ENCODE data around the gene TMA7. TPM values are rescaled to one million over a fixed set of nuclear protein-coding genes. Genes with fewer than 3 reads are reported as not detected.

Gene TMA7
- total and polyA plus RNA-seq, 2 of the 13 experiments (the other 11 are each of a cell fraction or from before 2014, with no cell fraction given), result 100 to 486 TPM

DNA sequence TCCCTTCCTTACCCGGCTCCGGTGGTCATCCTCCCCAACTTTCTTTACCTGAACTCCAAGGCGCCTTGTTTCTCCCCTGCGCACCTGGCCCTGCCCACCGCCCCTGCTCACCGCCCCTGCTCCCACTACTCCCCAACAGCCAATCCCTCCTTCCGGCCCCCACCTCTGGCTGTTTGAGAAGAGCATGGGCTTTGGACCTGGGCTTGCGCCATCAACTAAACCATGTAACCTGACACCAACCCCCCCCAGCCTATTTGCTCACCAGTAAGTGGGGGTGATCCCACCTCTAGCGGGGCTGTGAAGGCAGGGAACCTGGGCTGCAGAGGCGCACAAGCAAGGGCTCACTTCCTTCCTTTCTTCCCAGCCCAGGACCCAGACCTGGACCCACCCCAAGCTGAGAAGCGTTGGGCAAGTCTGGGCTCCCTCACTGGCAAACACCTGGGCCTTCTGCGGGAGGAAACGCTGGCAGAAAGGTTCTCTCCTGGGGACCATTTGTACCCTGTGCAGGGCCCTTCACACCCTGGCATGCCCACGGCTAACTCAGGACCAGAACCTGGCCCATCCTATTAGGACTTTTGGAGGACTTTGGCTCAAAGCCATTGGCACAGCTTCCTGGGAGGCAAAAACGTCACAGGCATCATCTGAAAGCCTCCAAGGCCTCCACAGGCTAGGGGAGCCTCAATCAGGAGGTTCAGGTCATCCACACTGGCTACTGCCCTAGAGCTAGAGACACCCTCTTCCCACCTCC is 9.9 kb upstream of the TMA7 start, which contains the start of gene PLXNB1 (continued):
- TF ChIP-seq HOXA5 (CRISPR knock-in tag; IDR thresholded peaks at IDR 0.05) (0 out of 2 replicates have a peak, but pooled peaks have one; percentile 80), ZNF121 (CRISPR knock-in tag; IDR thresholded peaks at IDR 0.05) (peak; percentile 66), ZNF335 (CRISPR knock-in tag; IDR thresholded peaks at IDR 0.05) (peak; percentile 80), ZNF326 (CRISPR knock-in tag; IDR thresholded peaks at IDR 0.05; ENCODE audit: borderline replicate concordance) (no peak), HDAC6 (IDR thresholded peaks at IDR 0.05; ENCODE audit: low read depth, low read length) (no peak), ZEB1 (IDR thresholded peaks at IDR 0.05; ENCODE audit: insufficient replicate concordance, low read depth) (no peak), FOXP1 (IDR thresholded peaks at IDR 0.05) (no peak), FOXP1 (CRISPR knock-in tag; IDR thresholded peaks at IDR 0.05) (peak; percentile 74), STAT5B (CRISPR knock-in tag; IDR thresholded peaks at IDR 0.05) (no peak), ZNF501 (CRISPR knock-in tag; IDR thresholded peaks at IDR 0.05) (peak; percentile 60), GTF3A (CRISPR knock-in tag; conservative IDR thresholded peaks at IDR 0.05) (0 out of 2 replicates have a peak, but pooled peaks have one; percentile 41), MATR3 (CRISPR knock-in tag; IDR thresholded peaks at IDR 0.05) (no peak), ZNF709 (CRISPR knock-in tag; IDR thresholded peaks at IDR 0.05) (peak; percentile 62), ZKSCAN5 (CRISPR knock-in tag; IDR thresholded peaks at IDR 0.05) (peak; percentile 45; the same call in 1 of the 2 replicates), JUN (CRISPR knock-in tag; IDR thresholded peaks at IDR 0.05) (peak; percentile 82; the same call in 1 of the 2 replicates), HNRNPL (IDR thresholded peaks at IDR 0.05; ENCODE audit: low read depth, low read length) (peak; percentile 84), AKAP8 (CRISPR knock-in tag; IDR thresholded peaks at IDR 0.05) (peak; percentile 24; the same call in 1 of the 2 replicates), KMT2B (CRISPR knock-in tag; IDR thresholded peaks at IDR 0.05) (peak; percentile 31; the same call in 1 of the 2 replicates), JUND (CRISPR knock-in tag; IDR thresholded peaks at IDR 0.05) (peak; percentile 72), ZNF207 (IDR thresholded peaks at IDR 0.05; ENCODE audit: borderline replicate concordance) (no peak), SOX5 (CRISPR knock-in tag; IDR thresholded peaks at IDR 0.05; ENCODE audit: borderline replicate concordance) (peak; percentile 76), NKX3-1 (CRISPR knock-in tag; IDR thresholded peaks at IDR 0.05) (peak; percentile 62; the same call in 1 of the 2 replicates), FOSL1 (CRISPR knock-in tag; IDR thresholded peaks at IDR 0.05; ENCODE audit: borderline replicate concordance) (no peak), ZNF879 (CRISPR knock-in tag; IDR thresholded peaks at IDR 0.05) (no peak), TOE1 (CRISPR knock-in tag; IDR thresholded peaks at IDR 0.05) (peak; percentile 81; the same call in 1 of the 2 replicates)
- TF ChIP-seq, protein P1, sequence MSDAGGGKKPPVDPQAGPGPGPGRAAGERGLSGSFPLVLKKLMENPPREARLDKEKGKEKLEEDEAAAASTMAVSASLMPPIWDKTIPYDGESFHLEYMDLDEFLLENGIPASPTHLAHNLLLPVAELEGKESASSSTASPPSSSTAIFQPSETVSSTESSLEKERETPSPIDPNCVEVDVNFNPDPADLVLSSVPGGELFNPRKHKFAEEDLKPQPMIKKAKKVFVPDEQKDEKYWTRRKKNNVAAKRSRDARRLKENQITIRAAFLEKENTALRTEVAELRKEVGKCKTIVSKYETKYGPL (CRISPR knock-in tag; IDR thresholded peaks at IDR 0.05), result no peak
- TF ChIP-seq, protein P2, sequence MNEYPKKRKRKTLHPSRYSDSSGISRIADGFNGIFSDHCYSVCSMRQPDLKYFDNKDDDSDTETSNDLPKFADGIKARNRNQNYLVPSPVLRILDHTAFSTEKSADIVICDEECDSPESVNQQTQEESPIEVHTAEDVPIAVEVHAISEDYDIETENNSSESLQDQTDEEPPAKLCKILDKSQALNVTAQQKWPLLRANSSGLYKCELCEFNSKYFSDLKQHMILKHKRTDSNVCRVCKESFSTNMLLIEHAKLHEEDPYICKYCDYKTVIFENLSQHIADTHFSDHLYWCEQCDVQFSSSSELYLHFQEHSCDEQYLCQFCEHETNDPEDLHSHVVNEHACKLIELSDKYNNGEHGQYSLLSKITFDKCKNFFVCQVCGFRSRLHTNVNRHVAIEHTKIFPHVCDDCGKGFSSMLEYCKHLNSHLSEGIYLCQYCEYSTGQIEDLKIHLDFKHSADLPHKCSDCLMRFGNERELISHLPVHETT (CRISPR knock-in tag; conservative IDR thresholded peaks at IDR 0.05), result no peak
- TF ChIP-seq, protein P3, sequence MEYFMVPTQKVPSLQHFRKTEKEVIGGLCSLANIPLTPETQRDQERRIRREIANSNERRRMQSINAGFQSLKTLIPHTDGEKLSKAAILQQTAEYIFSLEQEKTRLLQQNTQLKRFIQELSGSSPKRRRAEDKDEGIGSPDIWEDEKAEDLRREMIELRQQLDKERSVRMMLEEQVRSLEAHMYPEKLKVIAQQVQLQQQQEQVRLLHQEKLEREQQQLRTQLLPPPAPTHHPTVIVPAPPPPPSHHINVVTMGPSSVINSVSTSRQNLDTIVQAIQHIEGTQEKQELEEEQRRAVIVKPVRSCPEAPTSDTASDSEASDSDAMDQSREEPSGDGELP (IDR thresholded peaks at IDR 0.05; ENCODE audit: borderline replicate concordance, low read depth), result peak; percentile 78; the same call in 1 of the 2 replicates
- TF ChIP-seq, protein P4, sequence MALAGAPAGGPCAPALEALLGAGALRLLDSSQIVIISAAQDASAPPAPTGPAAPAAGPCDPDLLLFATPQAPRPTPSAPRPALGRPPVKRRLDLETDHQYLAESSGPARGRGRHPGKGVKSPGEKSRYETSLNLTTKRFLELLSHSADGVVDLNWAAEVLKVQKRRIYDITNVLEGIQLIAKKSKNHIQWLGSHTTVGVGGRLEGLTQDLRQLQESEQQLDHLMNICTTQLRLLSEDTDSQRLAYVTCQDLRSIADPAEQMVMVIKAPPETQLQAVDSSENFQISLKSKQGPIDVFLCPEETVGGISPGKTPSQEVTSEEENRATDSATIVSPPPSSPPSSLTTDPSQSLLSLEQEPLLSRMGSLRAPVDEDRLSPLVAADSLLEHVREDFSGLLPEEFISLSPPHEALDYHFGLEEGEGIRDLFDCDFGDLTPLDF (CRISPR knock-in tag; IDR thresholded peaks at IDR 0.05), result no peak
